CD4-positive, alpha-beta T cell treated with Interleukin-2 at 100 ng/mL for 4 hours (primary cell): ENCODE measurements around the gene GALNT2.

ENCODE experiments used
- DNase-seq: peaks from one replicate; pipeline ENCODE4 v3.0.0-alpha.2; 2020; ENCODE audit warnings: low spot score

Gene GALNT2

DNA sequence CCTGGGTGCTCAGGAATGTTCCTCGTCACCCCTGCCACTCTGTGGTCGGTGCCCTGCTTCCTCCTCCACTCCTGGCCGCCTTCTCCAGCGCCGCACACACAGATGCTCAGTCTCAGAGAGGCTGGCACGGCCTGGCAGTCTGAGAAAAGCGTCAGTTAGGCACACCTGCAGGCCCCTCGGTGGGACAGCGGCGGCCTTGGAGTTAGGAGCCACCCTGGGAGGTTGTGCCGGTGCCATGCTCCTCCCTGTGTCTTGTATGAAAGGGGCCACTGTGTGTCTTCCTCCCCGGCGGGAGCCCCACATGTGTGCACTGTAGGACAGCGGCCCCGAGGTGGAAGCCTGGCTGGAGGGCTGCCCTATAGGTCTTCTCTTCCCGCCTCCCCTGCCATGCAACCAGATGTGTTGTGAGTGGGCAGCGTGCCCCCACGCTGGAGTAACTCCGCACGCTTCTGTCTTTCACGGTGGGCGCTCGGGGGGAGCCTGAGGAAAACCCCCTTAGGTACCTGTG is 213.9 kb downstream of the GALNT2 start:
- no peak for DNase-seq

DNA sequence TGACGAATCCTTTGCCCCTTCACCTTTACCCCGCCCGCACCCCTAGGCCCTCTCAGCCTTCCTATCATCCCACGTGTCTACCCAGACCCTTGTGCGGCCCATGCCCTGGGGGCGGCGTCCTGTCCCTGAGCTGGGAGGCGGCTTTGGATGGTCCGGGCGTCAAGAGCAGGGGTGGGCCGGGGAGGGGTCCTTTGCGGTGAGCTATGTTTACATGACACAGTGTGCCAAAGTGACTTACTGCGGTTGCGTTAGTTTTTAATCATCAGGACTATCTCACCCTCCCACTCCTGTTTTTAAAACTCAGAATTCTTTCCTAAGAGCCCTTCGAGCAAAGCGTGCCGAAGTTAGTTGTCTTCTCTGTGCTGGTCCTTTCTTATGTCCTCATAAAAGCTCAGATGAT is 214.5 kb downstream of the GALNT2 start:
- DNase-seq: no peak

DNA sequence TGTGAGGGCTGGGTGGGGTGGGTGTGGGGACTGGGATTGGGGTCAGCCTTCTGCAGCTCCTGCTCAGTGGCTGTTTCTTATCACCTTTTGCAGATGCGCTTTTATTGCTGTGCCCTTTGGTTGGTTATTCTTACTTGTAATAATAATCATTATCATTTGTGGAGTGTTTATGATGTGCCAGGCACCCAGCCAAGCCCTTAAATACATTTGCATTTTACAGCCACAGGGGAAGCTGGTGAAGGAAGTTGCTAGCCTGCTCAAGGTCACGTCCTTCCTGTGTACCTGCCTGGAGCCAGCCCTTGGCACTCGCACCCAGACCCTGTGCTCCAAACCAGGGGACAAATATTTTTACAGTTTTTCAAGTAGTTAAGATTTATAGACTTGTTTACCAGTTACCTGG is 215.1 kb downstream of the GALNT2 start:
- no peak for DNase-seq

DNA sequence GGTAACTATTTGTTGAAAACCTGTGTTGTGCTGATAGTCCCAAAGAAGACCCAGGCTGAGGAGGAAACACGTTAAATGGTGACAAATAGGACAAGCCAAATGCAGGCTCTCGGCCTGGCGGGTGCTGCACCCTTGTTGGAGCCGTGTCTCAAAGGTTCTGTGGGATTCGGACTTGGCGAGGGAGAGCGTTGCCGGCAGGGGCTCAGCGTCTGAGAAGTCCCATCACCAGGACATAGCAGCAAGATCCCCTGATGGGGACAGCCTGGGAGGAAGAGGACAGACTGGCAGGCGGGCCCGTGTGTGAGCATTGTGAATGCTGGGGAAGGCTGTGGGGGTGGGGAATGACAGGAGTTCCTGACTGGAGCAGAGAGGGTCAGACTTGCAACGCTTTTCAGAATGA is 216.6 kb downstream of the GALNT2 start:
- no peak for DNase-seq

DNA sequence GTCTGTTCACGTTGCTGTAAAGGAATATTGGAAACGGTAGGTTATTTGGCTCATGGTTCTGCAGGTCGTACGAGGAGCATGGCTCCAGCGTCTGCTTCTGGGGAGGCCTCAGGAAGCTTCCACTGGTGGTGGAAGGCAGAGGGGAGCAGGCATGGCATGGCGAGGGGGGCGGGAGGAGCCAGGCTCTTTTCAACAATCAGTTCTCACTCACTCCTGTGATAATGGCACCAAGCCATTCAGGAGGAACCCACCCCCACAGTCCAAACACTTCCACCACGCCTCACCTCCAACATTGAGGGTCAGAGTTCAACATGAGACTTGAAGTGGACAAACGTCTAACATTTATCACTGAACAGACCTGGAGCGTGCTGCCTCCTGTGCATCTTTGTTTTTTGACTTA is 217.9 kb downstream of the GALNT2 start:
- DNase-seq: no peak

DNA sequence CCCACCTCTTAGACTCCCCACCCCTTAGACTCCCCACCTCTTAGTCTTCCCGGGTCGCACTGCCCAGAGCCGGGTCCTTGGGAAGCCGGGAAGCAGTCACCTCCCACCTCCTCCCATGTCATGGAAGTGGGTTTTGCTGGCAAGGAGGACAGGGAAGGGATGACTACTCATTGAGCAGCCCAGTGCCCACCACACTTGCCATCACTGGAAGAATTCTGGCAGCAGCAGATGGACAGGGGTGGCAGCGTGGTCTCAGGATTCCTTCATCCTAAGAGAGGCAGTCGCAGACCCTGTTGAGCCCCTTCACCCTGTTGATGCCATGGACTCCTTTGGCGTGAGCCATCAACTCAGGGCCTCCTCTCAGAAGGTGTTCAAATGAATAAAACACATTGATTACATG is 218.3 kb downstream of the GALNT2 start:
- no peak for DNase-seq

DNA sequence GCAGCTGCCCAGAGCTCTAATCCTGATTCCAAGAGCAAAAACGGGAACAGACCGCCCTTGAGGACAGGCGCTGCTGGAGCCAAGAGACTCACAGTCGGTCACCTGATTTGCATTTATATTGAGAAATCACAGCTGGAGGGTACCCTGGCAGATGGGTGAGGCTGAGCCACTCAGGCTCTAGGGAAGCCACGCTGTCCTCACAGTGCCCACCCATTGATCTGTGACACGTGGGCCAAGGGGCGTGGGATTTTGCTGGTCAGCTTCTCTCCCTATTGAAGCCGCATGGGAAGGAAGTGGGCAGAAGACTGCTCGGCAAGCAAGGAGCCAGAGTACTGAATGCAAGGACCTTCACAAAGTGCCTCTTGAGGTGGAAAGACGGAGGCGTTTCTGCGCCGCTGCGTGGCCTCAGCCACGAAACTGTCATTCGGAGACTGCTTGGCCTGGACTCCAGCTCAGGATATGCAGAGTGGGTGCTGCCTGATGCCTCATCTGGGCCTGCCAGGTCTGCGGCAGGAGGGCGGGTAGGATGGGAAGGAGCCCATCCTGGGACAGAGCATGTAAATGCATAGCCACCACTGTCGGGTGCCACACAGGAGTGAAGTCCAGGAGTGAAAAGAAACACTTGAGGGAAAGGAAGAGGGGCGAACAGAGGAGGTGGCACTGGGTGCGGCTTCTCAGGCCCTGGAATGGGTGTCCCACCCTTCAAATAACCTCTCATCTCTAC is 219.3 kb downstream of the GALNT2 start:
- DNase-seq: no peak

DNA sequence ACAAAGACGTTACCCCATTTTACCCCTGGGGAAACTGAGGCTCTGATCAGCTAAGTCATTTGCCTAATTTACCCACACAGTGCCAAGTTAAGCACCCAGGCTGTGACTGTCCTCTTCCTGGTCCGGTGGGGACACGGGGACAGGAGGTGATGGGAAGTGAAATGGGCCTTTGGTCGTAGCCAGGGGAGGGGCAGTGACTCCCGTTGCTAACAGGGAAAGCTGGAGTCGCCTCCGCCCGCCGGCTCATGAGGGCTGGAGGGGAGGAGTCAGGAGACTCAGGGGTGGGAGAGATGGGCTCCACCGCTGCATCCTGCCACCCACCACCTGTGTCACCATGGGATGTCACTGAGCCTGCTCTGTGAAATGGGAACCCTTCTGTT is 219.8 kb downstream of the GALNT2 start:
- no peak for DNase-seq

DNA sequence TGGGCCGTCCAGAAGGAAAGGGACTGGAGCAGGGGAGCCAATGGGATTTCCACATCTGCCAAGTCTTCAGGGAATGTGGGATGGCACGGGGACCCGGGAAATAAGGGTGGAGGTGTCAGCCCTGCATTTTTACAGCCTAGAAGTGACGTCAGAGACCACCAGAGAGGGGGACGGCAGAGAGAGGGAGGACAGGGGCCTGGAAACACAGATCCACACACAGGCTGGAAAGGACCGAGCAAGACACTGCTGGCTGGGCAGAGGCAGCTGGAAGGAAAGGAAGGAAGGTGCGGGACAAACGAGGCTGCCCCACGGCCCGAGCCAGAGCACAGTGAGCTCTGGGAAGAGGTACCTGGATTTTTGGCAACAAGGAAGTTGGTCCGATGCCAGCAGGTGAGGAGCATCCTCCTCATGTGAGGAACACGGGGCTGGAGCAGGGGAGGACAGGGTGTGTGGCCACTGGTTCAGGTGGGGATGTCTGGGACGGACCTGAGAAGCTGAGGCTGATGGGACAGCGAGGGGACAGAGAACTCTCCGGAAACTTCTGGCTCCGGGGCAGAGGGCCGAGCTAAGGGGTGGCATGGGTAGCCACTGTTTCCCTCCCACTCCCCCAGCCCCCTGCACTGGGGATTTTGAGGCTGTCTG is 220.8 kb downstream of the GALNT2 start:
- no peak for DNase-seq

DNA sequence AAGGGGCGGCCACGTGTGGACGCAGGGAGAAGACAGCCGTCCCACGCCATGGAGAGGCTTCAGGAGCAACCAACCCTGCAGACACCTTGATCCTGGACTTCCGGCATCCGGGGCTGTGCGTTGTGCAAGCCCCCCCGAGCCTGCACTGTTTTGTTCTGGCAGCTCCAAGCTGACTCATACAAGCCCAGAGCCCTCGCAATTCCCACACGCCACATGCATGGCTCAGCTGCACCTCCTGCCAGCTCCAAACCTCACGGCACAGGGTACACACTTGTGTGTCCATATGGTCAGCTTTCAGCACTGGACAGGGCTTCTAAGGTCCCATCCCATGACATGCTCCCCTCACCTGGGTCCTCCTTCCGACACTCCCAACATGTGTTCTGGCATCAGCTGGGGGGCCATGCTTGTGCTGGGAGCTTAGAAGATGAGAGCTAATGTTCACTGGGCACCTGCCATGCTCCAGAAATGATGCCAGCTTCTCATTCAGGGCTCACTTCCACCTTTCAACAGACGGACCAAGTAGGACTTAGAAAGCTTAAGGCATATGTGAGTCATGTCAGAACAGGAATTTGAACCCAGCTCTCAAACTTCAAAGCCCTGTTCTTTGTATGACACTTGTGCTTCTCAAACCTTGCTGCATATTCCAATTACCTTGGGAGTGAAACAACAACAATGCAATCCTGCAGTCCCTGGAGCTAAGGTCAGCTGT is 221.8 kb downstream of the GALNT2 start:
- DNase-seq: no peak

DNA sequence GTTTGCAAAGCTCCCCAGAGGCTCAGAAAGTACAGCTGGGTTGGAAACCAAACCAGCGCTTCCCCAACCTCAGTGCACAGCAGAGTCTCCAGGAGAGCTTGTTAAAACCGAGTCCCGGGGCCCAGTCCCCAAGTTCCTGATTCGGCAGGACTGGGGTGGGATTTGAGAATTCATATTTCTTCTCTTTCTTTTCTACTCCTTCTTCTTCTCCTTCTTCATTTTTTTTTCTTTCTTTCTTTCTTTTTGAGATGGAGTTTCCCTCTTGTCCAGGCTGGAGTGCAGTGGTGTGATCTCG is 222.3 kb downstream of the GALNT2 start:
- DNase-seq: no peak

DNA sequence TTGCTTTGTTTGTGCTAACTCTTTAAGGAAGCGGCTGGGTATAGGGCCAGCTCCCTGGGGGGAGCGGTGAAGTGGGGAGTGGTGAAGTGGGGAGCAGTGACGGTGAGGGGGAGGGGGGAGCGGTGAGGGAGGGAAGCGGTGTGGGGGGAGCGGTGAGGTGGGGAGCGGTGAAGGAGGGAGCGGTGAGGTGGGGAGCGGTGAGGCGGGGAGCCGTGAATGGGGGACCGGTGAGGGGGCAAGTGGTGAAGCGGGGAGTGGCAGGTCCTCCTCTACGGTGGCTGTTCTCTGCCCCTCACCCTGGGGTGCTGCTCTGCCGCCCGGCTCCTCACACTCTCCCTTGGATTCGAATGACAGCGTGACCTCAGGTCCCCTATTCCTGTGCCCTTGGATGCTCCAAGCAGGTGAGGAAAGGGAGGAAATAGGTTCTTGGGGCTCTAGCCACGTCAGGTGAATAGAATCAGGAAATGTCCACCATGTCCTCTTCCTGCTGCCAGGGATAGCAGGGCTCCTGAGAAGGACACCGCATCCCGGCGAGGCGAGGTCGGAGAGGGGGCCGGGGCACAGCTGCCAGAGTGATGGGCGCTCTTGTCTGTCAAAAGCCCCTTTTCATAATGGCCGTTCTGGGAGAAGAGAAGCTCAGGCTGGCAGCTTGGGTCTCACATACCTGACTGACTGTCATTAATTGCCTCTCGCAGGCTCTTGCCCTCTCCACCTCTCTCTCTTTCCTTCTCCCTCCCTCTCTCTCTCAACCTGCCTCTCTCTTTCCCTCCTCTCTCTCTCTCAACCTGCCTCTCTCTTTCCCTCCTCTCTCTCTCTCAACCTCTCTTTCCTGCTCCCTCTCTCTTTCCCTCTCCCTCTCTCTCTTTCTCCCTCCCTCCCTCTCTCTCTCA is 224.9 kb downstream of the GALNT2 start:
- DNase-seq: no peak

DNA sequence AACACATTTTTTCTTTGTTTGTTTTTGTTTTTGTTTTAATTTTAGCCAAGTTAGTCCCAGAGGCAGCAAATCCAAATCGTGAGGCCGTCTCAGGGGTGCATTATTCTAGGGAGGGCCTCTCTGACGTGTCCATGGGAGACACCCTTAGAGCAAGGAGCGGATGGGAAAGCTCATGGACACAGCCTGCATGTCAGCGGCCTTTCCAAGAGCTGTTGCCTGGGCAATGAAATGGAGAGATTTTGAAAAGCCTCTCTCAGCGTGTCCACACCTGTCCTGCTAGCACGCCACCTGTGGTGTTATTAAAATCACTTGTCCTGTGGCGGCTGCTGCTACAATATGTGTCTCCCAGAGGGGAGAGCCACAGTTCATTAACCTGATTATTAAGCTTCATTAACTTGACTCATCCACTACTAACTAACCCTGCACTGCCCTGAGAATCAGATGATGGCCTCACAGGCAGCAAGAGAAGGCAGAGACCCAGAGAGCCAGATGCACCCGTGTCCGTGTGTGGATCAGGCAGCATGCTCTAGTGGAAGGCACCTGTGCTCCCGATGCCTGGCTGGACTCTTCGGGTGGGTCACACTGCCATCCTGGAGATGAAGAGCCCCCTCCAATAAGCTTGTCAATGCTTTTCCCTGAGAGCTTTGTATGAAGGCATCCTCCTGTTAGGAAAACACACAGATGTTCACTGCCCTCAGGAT is 225.8 kb downstream of the GALNT2 start:
- DNase-seq: no peak

DNA sequence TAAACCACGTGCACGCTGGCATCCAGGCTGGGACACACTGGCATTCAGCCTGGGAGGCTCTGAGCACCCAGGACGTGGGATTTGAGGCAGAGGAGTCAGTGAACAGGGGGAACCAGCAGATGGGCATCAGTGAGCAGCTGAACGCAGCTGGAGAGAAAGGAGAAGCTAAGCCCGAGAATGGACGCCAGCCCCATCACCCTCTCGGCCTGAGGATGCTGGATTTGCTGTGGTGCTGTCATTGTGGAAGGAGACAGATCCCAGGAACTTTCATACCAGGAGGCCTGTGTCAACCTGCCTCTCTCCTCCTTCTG is 226.3 kb downstream of the GALNT2 start:
- DNase-seq: no peak

DNA sequence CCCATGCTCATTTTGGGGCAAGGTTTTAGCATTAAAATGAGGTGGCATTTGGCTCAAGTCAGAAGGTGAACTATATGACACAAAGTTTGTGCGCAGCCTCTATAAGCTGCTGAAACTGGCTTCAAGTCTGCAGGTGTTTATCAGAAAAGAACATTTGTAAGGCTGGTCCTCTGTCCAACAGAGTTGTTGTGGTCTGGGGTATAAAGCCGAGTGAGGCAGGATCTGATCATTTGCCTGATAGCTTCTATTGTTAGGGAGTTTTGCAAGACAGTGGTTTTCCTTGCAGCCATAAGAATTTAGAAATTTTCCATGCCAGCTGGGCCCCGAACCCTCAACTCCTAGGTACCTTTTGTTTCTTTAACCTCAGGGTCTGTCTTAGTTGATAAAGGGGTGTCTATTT is 228.3 kb downstream of the GALNT2 start:
- DNase-seq: no peak

DNA sequence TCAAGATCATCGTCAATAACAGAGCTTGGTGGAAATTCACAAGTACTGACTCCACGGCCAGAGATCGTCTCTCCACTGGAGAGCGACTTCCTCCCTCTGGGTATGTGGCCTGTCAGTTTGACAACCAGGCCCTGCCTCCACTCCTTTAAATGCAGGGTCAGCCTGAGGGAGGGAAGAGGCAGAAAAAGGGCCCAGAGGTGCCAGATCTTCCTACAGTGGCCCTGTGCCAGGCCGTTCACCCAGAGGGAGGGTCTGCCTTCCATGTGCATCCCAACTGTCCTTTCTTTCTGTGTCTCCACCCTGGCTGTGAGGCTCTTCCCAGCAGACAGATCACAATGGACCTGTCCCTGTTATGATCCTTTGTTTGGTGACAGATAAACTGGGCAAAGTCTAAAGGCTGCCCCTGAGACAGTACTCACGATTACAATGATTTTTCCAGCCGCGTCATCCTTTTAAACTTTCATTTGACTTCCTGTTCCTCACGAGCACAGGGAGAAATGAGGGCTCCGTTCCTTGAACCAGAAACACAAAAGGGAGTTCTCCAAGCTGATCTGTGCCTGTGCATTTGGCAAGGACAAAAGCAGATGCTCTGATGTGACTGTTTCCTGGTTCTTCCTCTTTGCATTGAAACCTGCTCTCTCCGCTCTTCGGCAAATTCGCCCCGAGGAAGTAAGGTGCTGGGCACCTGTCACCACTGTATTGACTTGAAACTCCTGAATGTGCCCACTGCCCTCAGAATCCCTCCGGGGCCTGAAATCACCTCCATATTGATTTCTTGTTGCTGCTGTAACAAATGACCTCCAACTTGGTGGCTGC is 232.4 kb downstream of the GALNT2 start:
- no peak for DNase-seq

DNA sequence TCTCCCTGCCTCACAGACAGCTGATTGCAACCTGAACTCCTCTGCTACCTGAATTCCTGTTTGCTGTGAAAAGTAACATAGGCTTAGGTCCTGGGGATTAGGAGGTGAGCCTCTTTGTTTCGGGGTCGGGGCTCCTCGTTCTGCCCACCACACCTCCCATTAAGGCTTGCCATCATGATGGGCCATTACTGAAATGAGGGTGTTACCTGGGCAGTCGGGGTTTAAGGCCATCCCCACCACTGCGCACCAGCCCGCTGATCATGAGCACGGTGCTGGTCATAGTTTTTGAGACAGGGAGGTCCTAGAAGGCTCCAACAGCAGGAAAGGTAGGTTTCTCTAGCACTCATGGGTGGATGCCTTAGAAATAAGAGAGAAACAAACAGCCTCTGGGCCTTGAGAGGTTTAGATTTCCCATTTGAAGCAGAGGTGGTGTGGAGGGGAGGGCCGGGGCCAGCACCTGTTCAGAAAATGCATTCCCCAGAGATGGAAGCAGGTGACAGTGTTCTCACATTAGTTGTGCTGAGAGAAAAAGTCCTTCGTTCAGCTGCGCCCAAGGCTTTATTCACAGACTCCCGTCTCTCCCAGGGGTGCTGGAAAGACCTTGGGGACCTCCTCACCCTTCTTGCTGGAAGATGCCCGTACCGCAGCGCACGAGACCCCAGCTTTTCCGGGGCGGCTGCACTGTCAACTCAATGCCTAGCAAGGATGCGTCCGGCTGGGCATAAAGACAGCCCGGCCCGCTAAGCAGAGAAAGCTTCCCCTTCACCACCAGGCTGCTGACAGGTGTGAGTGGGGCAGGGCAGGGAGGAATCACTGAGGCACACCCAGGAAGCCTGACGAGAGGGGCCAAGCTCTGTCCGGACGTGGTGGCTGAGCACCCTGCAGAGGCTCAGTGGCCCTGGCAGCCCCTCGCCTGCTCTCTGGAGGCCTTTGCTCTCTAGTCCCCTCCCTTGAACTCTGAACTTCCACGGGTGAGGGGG is 233.6 kb downstream of the GALNT2 start:
- DNase-seq: no peak

DNA sequence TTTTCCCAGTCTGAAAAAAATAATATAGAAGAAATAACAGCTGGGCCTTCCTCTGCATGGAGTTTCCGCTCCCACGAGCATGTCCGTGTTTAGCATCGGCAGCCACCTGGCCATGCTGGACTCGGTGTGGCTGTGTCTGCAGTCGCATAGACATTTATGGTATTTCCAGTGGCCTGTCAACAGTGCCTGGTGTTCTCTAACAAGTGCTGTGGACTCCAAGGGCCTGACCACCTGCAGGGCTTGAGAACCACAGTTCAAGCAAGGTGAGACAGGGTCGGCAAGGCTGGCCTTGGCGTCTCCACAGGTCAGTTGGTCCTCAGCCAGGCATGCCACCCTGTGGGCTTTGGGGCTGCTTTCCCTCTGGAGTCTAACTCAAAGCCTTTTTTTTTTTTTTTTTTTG is 234.3 kb downstream of the GALNT2 start:
- no peak for DNase-seq

DNA sequence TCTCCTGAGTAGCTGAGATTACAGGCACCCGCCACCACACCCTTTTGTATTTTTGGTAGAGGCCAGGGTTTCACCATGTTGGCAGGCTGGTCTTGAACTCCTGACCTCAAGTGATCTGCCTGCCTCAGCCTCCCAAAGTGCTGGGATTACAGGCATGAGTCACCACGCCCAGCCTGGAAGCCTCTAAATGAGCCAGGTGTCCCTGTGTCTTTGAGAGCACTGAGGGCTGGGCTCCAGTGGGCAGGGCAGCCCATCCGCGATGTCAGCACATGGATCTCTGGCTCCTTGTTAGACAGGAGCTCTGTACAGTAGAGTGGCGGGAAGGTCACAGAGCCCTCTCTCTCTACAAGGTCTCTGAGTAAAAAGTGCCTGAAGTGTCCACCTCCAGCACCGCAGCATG is 234.8 kb downstream of the GALNT2 start:
- DNase-seq: no peak

DNA sequence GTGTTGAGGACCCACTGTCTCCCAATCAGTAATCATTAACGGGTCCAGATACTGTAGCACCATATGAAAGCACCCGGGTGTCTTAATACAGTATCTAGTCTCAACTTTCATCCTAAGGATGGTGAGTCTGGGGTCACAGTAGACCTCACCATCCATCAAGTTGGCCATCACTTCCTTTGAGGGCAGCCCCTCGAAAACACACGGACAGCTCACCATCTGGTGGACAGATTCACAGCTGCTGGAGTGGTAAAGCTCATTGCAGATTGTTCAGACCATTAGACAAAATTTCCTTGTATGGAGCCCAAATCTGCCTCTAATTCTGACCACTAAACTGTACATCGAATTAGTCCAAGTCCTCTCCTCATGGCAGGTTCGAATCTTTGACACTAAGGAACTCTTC is 236.0 kb downstream of the GALNT2 start:
- DNase-seq: no peak
